Islet of Langerhans (tissue), 1 donor: ENCODE measurements around the gene RBM20.
A peak's percentile ranks its signal among the peaks of the same experiment; 100 is the strongest.

ENCODE experiments used
- FAIRE-seq: peaks from one replicate; lab custom pipeline; 2011; peaks lifted over from hg19 to GRCh38; lab: Jason Lieb, UNC

RBM20 gene

GRCh38 chr10:110872984-110873923 is 229.1 kb downstream of the RBM20 start:
- peak; percentile 88 for FAIRE-seq

DNA sequence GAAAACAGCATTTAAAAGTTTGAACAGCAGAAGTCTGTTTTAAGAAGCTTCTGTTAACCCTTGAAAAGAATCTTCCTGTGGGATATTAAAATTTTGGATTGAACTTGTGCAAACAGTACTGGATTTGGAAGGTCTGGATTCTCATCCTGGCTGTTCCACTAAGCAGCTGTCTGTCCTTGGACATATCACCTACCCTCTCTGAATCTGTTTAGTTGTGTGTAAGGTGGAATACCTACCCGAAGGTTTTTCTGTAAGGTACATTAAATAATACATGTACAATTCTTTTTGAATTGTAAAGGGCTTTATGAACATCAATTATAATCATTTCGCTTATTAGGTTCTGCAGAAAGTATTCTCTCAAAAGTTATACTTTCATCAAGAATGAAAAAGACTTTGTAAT is 229.8 kb downstream of the RBM20 start:
- FAIRE-seq = no peak

- FAIRE-seq = peak; percentile 71
Observed at GRCh38 chr10:110876000-110876399, 231.9 kb downstream of the RBM20 start.

- FAIRE-seq = peak; percentile 81
Observed at GRCh38 chr10:110876788-110877187, 232.7 kb downstream of the RBM20 start.

GRCh38 chr10:110880012-110880411 is 235.9 kb downstream of the RBM20 start:
- no peak for FAIRE-seq

DNA sequence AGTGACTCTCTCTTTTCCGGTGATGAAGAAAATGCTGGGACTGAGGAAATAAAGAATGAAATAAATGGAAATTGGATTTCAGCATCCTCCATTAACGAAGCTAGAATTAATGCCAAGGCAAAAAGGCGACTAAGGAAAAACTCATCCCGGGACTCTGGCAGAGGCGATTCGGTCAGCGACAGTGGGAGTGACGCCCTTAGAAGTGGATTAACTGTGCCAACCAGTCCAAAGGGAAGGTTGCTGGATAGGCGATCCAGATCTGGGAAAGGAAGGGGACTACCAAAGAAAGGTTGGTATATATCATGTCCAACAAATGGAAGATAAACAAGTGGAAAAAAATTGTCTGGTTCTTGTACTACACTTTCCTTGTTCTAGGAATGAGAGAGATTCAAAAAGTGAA is 237.1 kb downstream of the RBM20 start:
- no peak for FAIRE-seq

- FAIRE-seq = no peak
Observed at GRCh38 chr10:110881905-110882304, 237.8 kb downstream of the RBM20 start.

- FAIRE-seq = no peak
Observed at GRCh38 chr10:110883924-110884323, 239.8 kb downstream of the RBM20 start.

DNA sequence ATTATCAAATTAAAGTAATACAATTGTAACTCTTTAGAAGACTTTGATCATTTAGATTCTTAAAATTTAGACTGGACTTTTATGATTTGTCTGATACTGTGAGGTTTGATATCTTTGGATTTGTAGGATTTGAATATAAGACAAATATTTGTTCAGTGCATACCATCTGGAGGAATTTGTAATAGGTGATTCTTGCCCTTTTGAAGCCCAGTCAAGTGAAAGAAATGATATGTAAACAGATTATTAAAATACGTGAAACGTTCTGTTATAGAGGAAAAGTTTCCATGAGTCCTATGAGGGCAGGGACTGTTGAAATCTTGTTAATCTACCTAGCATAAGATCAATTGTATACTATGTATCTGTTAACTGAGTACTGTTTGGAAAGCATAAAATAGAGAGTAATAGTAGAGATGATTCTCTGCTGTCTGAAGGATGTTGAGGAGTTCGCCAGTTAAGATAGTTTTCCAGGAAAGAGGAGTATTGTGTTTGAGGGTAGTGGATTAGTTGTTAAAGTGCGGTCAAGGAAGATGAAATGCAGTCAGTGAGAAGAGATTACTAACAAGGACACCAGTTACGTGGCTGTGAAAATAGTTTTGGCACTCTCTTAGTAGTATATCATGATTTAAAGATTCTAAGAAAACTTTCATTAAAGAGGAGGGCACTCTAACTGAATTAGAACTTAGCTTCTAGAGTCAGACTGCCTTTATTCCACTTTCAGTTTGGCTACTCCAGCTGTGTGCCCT is 242.0 kb downstream of the RBM20 start:
- FAIRE-seq = no peak

GRCh38 chr10:110887560-110887959 is 243.4 kb downstream of the RBM20 start:
- peak; percentile 49 for FAIRE-seq
